Epithelial cell of esophagus (primary cell): ENCODE results near the gene HTR7.

ENCODE experiments used
- DNase-seq: peaks from one replicate; pipeline ENCODE4 v3.0.0; 2010; ENCODE audit warnings: low read depth
- H3K4me3 ChIP-seq: 2 replicates; pipeline ENCODE4 v1.5.1; 2011; ENCODE audit warnings: mild to moderate bottlenecking, low read length, control low read depth
- CTCF ChIP-seq: IDR thresholded peaks from 2 replicates; pipeline ENCODE4 v1.5.1; 2011; ENCODE audit warnings: low read depth, mild to moderate bottlenecking, low read length, control low read depth, inconsistent platforms; ENCODE audit not compliant: insufficient read depth; ENCODE audit errors: missing control alignments

HTR7 gene

DNA sequence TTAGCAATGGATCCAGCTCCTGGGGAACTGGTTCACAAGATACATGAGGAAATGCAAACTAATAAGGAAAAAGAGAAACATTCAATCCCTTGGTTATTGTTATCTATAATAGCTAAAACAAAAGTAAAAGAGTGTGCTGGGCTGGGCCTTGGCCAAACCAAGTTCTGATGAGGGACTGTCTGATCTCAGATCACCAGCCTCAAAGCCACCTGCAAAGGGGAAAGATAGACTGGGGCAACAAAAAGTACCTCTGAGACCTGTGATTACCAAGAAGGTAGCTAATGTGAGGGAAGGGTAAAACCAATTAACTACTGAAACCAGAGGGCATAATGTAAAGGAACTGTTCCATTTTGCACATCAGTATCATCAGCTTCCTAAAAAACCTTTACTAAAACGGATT lies 51.2 kb downstream of the HTR7 start:
- no peak for TF ChIP-seq CTCF
- H3K4me3 ChIP-seq = no peak overlapping the region
- no peak for DNase-seq

DNA sequence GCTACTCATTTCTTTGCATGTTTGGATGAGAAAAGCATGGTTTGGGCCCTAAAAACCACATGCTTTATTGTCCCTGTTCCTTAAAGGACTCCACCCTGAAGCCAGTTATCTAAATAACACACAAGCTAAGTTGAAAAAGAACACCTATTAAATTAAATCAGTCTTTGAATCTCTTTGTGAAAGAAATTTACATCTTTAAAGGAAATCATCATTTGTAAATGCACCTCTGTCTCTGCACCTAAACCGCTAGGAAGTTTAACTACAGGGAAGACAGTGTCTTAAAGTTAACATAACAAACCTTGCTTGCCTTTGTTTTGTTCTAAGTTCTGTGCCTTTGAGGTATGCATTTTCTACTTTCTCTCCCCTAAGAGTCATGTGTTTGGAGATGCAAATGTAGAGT lies 52.6 kb downstream of the HTR7 start:
- no peak for DNase-seq
- TF ChIP-seq CTCF = no peak
- H3K4me3 ChIP-seq = no peak overlapping the region

GRCh38 chr10:90804354-90804753 lies 53.5 kb downstream of the HTR7 start:
- H3K4me3 ChIP-seq = no peak overlapping the region
- no peak for TF ChIP-seq CTCF
- no peak for DNase-seq

- no peak overlapping the region for H3K4me3 ChIP-seq
- DNase-seq = no peak
- TF ChIP-seq CTCF = no peak
Measured at GRCh38 chr10:90801608-90802007, 56.2 kb downstream of the HTR7 start.

DNA sequence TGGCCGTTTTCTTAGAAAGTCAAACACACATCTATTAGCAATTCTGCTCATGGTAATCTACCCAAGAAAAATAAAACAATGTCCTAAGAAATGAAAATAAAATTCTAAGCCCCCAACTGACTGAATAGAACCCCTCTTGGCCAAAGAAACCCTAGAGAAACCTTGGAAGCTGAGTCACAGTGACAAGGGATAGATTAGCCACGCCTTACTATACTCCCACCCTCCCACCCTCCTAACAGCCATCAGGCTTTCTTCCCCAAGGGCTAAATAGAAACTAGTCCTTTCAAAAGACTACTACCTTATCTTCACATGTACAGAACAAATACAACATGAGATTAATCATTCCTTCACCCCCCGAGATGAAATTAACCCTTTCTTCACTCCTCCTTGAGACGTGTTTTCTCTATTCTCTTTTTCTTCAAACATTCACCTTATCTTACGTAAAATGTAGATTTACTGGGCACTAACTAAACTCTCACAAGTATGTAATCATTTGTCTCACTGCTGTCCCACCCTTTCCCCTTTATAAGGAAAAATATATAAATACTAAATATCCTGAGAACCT lies 57.5 kb downstream of the HTR7 start:
- no peak for DNase-seq
- no peak overlapping the region for H3K4me3 ChIP-seq
- no peak for TF ChIP-seq CTCF

DNA sequence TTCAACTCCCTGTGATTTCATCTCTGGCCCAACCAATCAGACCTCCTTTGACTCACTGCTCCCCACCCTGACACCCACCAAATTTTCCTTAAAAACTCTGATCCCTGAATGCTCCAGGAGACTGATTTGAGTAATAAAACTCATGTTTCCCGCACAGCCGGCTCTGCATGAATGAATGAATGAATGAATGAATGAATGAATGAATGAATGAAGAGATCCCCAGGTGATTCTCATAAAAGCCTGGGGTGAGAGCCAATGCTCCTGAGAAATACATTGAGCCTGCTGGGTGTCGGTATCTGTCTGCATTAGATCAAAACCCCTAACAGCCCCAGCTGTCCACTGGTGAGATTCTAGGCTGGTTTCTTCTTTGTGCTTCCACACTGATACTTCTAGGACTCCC lies 58.7 kb downstream of the HTR7 start:
- TF ChIP-seq CTCF = no peak
- DNase-seq = no peak
- no peak overlapping the region for H3K4me3 ChIP-seq

DNA sequence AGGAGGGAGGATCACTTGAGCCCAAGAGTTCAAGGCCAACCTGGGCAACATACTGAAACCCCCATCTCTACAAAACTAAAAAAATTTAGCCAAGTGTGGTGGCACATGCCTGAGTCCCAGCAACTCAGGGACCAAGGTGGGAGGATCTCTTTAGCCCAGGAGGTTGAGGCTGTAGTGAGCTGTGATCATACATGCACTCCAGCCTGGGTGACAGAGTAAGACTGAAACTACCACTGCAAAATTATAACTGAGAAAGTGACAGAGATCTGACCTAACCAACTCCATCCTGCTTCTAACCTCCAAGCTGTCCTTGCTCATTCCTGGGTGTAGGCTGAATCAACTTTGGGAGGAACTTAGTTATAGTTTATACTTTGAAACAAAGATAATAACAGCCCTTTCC lies 59.4 kb downstream of the HTR7 start:
- no peak for DNase-seq
- no peak overlapping the region for H3K4me3 ChIP-seq
- TF ChIP-seq CTCF = no peak
